VCaP (cell line): ENCODE measurements around the gene TECRL.

Source experiments
- H3K27ac ChIP-seq: fragments of 450-650 bp; 2 replicates; pipeline ENCODE4 v1.5.1; 2017
- CTCF ChIP-seq: fragments of 450-650 bp; conservative IDR thresholded peaks from 2 replicates; pipeline ENCODE4 v1.5.1; 2017; ENCODE audit warnings: mild to moderate bottlenecking, moderate library complexity

TECRL gene

DNA sequence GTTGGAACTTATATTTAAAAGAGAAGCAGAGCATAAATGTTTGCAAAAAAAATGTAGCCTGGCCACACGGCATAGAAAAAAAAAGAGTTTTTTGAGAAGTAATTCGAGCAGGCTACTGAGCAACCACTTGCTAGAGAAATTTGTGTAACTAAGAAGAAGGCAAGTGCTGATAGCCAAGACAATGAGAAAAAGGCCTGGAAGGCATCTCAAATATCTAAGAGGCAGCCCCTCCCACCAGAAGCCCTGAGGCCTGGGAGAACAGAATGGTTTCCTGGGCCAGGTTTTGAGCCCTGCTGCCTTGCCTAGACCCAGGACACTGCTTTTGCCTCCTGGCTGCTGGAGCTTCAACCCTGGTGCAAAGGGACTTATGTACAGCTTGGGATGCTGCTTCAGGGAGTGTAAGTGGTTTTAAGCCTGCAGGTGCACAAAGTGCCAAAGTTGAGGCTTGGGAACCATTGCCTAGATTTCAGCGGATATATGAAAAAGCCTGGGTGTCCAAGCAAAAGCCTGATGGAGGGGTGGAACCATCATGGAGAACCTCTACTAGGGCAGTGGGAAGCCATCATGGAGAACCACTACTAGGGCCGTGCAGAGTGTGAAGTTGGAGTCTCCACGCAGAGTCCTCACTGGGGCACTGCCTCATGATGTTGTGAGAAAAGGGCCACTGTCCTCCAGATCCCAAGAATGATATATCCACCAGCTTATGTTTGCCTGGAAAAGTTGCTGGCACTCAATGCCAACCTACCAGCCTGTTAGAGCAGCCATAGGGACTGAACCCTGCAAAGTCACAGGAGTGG is 9.7 kb downstream of the TECRL start:
- H3K27ac ChIP-seq: no peak overlapping the region
- TF ChIP-seq CTCF: no peak

DNA sequence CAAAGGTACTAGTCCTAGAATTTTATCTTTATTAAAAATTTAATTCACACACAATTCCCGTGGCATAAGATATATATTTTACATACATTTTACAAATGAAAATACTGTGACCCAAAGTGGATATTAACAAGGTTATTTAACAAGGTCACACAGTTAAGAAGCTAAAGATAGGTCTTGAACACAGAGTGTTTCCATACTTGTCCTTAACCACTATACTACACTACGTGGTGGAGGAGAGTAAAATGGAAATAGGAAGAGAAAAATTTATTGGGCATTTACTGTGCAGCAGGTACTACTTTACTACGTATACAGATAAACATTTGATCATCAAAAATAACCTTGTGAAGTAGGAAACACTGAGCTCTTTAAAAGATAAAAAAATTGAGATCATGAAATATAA is 14.8 kb downstream of the TECRL start:
- no peak overlapping the region for H3K27ac ChIP-seq
- TF ChIP-seq CTCF: no peak

GRCh38 chr4:64388252-64388651 is 21.0 kb downstream of the TECRL start:
- H3K27ac ChIP-seq: no peak overlapping the region
- no peak for TF ChIP-seq CTCF

DNA sequence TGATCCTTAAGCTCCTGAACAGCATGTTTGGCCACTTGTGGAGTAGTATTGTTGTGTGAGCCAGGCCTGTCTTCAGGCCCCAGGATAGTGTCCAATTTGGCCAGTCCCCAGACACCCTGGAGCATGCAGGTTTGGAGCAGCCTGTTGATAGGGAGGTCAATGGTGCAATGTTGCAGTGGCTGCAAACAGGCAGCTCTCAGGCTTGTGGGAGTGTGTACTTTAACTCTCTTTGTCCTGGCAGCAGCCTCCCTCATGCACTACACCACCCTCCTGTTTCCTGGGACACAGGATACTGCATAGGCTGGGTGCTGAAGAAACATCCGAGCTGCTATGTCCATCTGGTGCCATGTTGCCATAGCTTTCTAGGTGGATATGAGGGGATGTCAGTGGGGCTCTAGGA is 24.0 kb downstream of the TECRL start:
- no peak overlapping the region for H3K27ac ChIP-seq
- TF ChIP-seq CTCF: no peak

DNA sequence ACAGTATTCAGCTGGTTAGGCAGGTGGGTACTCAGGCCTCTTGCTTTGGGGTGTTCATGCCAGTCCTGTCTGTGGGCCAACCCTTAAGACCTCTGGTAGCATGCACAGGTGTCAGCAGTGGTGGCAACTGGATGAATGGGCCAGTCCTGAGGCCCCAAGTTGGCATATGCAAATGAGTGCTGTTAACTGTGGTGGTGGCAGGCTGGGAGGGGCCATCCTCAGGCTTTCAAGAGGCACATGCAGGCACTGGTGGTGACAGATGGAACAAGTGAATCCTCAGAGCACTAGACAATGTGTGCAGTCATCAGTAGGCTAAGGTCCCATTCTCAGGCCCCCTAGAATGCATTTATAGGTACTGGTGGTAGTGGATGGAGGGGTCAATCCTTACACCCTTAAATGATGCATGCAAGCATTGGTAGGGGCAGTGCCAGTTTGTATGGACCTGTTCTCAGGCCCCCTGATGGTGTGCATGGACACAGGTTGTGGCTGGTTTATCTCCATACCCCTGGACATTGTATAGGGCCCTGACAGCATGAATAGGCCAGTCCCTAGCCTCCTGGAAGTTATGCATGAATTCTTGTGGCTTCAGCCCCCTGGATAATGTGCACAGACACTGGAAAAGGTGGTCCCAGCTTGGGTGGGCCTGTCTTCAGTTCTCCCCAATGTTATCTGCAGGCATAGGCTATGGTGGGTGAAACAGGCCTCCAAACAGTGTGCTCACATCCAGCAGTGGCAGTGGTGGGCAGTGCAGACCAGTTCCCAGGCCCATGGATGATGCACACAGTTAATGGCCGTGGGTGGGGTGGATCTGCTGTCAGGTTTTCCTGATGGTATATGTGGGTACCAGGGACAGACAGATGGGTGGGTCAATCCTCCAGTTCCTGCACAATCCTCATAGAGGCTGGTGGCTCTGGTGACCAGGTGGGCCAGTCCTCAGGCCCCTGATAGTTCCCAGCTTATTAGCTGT is 24.7 kb downstream of the TECRL start:
- TF ChIP-seq CTCF: no peak
- no peak overlapping the region for H3K27ac ChIP-seq

DNA sequence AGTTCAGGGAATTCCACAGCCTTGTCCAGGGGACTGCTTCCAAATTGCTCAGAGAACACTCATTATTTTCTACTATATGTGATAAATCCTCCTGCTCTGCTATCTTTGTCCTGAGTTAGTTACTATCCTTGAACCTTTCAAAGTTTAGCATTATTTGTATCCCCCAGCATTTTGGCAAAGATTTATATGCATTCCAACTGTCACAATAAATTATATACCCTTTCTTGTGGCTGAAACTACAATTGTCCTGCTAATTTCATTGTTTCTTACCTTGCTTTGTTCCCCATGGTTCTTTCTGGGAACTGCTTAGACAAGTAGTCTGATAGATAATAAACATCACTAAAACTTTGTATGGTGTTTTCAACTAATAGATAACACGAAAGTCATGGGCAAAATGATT is 40.5 kb downstream of the TECRL start:
- TF ChIP-seq CTCF: no peak
- H3K27ac ChIP-seq: no peak overlapping the region

- H3K27ac ChIP-seq: no peak overlapping the region
- no peak for TF ChIP-seq CTCF
Observed at GRCh38 chr4:64361399-64361740, 47.9 kb downstream of the TECRL start.
